Epithelial cell of proximal tubule (primary cell): ENCODE measurements around the gene REG3G. TPM values are rescaled to one million over a fixed set of nuclear protein-coding genes. Genes with fewer than 3 reads are reported as not detected.
"Not testable (repeated sequence)": the region's sequence is repeated elsewhere in the genome, so short reads cannot be mapped to it uniquely, and the experiment has no call there.

Experiments used
- DNase-seq: peaks from one replicate; pipeline ENCODE4 v3.0.0-alpha.2; 2011; ENCODE audit warnings: low read depth
- H3K4me3 ChIP-seq: 2 replicates; pipeline ENCODE4 v1.5.1; 2011; ENCODE audit warnings: low read depth, mild to moderate bottlenecking, low read length
- total RNA-seq: library from RNA; depleted of rRNA; stranded (reverse); fragments of >200 nt; gene quantifications from 2 replicates; pipeline ENCODE4 v1.2.3, GENCODE V29; 2015
- TF ChIP-seq, protein P1 (sequence below): conservative IDR thresholded peaks from 2 replicates; pipeline ENCODE4 v1.5.1; 2012; ENCODE audit warnings: low read depth, mild to moderate bottlenecking, low read length

Gene REG3G
- total RNA-seq, 1 donor from 2014 or later = not detected

DNA sequence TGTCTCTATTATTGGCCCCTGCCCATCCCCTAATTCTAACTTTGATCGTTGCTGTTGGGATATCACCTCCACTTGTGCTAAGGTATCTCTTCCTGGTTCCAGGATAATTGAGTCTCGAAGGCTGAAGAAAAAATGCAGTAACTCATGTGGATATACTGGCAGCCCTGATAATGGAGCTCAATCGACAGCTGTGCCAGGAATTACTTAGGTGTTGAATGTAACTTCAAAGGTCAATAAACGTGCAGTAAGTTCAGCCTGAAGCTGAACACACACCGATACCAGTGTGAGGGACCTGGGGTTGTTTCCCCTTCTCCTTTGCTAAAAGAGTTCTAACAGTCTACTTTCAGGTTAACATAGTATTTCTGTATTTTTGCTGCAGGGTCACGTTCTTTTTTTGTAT lies 11.9 kb upstream of the REG3G start:
- TF ChIP-seq, protein P1, sequence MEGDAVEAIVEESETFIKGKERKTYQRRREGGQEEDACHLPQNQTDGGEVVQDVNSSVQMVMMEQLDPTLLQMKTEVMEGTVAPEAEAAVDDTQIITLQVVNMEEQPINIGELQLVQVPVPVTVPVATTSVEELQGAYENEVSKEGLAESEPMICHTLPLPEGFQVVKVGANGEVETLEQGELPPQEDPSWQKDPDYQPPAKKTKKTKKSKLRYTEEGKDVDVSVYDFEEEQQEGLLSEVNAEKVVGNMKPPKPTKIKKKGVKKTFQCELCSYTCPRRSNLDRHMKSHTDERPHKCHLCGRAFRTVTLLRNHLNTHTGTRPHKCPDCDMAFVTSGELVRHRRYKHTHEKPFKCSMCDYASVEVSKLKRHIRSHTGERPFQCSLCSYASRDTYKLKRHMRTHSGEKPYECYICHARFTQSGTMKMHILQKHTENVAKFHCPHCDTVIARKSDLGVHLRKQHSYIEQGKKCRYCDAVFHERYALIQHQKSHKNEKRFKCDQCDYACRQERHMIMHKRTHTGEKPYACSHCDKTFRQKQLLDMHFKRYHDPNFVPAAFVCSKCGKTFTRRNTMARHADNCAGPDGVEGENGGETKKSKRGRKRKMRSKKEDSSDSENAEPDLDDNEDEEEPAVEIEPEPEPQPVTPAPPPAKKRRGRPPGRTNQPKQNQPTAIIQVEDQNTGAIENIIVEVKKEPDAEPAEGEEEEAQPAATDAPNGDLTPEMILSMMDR = no peak
- DNase-seq = no peak
- H3K4me3 ChIP-seq = no peak overlapping the region

DNA sequence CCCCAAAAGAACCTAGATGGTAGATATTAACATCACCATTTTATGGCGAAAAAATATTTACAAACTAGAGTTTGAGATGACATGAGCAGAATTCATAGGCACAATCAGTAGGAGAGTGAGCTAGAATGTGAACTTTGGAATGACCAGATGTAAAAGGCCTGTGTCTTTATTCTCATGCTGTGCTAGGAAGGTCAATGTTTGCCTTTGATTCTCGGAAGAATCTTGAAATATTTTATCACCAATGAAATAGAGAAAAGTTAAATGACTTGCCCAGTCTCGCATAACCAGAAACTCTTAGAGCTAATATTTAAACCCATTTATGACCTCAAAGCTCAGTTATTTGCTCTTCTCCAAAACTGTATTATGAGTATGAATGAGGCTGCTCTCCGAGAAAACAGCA lies 9.2 kb upstream of the REG3G start:
- H3K4me3 ChIP-seq = no peak overlapping the region
- TF ChIP-seq, protein P1 = no peak
- no peak for DNase-seq

DNA sequence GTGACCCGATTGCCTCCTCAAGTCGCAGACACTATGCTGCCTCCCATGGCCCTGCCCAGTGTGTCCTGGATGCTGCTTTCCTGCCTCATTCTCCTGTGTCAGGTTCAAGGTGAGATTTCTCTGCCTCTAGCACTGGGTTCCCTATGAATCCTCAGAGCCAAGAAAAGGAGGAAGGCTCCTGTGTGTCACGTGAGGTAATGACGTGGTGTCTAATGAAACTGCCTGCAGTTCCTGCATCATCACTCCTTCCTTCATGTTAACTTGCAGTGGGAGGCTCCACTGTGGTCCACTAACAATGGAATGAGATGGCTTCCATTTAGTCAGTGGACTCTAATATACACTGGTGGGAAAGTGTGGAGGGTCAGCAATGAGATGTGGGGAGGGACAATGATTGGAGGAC lies 559 bp downstream of the REG3G start:
- no peak overlapping the region for H3K4me3 ChIP-seq
- no peak for DNase-seq
- TF ChIP-seq, protein P1 = no peak

DNA sequence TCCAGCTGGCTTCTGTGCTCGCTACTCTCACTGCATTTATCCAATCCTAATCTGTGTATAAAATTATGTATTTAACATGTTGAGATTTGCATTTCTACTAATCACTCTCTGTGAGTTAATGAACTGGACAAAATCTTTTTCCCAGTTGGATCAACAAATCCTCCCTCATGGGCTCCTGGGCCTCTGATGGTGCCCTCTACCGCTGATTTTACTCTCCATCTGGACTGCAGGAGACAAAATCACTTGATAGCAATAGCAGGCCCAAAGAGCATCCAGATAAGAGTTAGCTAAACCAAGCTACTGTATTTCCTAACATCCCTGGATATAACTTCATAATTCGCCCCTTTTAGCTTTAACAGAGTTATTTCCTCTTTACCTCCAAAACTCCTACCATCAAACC lies 14.4 kb downstream of the REG3G start:
- TF ChIP-seq, protein P1 = no peak
- no peak overlapping the region for H3K4me3 ChIP-seq
- DNase-seq = no peak

DNA sequence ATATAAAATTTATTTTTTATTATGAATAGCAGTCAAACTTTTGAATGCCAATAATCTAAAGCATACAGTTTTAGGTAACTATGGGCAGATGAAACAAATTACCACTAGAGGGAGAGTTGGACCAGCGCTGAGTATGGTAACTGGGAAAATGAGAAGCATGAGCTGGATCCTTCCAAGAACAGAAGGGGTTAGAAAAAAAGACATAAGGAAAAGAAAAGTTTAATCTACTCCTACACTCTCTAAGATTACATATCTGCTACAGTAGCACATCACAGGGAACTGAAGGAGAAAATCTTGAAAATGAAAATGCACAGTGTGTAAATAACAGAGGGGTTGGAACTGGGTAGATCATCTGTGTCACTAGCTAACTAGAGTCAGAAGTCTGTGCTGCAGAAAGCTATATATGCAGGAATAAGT lies 15.5 kb downstream of the REG3G start:
- TF ChIP-seq, protein P1 = peak; percentile 63
- DNase-seq = peak; percentile 3
- H3K4me3 ChIP-seq = no peak overlapping the region

DNA sequence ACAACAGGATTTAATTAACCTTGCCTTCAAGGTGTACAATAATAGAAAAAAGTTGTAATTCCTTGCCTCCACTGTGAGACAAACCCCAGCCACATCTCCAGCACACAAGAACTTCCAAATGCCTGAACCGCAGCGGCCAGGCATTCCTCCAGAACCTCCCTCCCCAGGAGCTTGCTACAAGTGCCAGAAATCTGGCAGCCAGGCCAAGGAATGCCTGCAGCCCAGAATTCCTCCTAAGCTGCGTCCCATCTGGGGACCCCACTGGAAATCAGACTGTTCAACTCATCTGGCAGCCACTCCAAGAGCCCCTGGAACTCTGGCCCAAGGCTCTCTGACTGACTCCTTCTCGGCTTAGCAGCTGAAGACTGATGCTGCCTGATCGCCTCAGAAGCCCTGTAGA lies 28.0 kb downstream of the REG3G start:
- DNase-seq, H3K4me3 ChIP-seq: not testable (repeated sequence)

DNA sequence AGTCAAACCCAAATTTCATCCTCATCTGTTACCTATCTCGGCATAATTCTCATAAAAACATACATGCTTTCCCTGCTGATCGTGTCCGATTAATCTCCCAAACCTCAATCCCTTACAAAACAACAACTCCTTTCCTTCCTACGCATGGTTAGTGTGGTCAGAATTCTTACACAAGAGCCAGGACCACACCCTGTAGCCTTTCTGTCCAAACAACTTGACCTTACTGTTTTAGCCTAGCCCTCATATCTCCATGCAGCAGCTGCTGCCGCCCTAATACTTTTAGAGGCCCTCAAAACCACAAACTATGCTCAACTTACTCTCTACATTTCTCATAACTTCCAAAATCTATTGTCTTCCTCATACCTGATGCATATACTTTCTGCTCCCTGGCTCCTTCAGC lies 29.3 kb downstream of the REG3G start:
- DNase-seq, H3K4me3 ChIP-seq: not testable (repeated sequence)

DNA sequence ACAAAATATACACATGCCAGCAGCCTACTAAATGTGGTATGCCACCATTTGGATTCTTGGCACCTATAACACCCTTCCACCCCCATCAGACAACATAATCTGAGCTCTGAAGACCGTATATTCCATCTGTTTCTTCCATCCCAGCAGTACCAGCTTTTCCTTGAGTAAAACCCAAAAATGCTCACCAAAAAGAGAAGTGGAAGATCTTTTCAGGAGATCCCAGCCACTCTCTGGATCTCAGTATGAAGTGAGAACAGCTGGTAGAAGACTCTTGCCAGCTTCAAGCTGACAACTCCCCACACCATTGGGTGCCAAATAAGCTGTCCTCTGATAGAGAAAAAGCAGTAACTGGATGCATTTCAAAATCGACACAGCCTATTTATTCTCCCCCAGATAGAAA lies 39.7 kb downstream of the REG3G start:
- DNase-seq = no peak
- no peak overlapping the region for H3K4me3 ChIP-seq
- TF ChIP-seq, protein P1 = no peak
